ENCODE data around the gene PLPP4.

The PLPP4 gene

DNA sequence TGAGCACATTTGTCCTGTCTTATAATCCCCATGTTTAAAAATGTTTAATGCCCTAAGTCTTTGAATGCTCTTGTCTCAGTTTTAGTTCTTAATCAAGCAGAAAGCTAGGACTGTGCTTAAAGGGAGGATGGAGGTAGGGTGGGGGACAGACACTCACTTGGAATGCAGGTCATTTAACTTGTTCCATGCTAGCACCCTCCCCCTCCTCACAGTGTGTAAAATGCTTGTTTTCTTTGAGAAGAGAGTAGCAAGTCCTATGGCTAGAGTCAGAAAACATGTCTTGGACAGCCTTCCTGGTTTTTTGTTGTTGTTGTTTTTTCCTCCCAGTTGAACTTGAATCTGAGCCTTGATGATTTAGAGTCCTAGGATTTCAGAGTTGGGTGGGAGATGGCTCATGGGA lies 114.2 kb downstream of the PLPP4 start:
- no peak overlapping the region for H3K27ac ChIP-seq
- no peaks in the 10 kb centered on the region for H3K27me3 ChIP-seq
- H3K36me3 ChIP-seq: no peaks in the 10 kb centered on the region
- no peaks in the 10 kb centered on the region for H3K9me3 ChIP-seq
- H3K4me1 ChIP-seq (ENCODE audit: control insufficient read depth in 1 of 2, insufficient read depth in 1 of 2, low read depth in 1 of 2, low read length in 1 of 2): no peaks in the 10 kb centered on the region
- no peak overlapping the region for H3K4me3 ChIP-seq (ENCODE audit: low read depth in 1 of 2, low read length in 1 of 2)
- TF ChIP-seq, protein P1, sequence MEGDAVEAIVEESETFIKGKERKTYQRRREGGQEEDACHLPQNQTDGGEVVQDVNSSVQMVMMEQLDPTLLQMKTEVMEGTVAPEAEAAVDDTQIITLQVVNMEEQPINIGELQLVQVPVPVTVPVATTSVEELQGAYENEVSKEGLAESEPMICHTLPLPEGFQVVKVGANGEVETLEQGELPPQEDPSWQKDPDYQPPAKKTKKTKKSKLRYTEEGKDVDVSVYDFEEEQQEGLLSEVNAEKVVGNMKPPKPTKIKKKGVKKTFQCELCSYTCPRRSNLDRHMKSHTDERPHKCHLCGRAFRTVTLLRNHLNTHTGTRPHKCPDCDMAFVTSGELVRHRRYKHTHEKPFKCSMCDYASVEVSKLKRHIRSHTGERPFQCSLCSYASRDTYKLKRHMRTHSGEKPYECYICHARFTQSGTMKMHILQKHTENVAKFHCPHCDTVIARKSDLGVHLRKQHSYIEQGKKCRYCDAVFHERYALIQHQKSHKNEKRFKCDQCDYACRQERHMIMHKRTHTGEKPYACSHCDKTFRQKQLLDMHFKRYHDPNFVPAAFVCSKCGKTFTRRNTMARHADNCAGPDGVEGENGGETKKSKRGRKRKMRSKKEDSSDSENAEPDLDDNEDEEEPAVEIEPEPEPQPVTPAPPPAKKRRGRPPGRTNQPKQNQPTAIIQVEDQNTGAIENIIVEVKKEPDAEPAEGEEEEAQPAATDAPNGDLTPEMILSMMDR (IDR thresholded peaks at IDR 0.05): no peak

DNA sequence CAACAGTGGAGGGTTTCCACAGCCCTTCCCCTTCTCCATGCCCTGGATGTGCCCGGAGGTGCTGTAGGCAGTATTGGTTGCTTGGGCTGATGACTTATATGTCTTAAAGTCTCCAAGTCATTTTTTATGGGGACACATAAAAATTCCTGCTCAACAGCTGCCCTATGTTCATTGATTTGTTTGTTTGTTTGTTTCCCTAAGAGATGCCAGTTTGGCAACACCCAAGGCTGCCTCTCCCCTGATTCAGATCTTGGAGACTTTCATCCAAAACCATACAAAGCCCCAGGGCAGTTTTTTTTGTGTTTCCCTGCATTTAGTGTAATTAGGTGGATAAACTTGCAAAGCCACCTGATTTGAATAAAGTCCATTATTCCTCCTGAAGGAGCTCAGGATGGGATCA lies 115.3 kb downstream of the PLPP4 start:
- Histone ChIP-seq H3K36me3 (no peaks in the 10 kb centered on the region), H3K27me3 (no peaks in the 10 kb centered on the region), H3K4me3 (ENCODE audit: low read depth in 1 of 2, low read length in 1 of 2) (no peak overlapping the region), H3K4me1 (ENCODE audit: control insufficient read depth in 1 of 2, insufficient read depth in 1 of 2, low read depth in 1 of 2, low read length in 1 of 2) (no peaks in the 10 kb centered on the region), H3K9me3 (no peaks in the 10 kb centered on the region), H3K27ac (no peak overlapping the region)
- TF ChIP-seq, protein P1 (IDR thresholded peaks at IDR 0.05): no peak

- H3K4me1 ChIP-seq (ENCODE audit: control insufficient read depth in 1 of 2, insufficient read depth in 1 of 2, low read depth in 1 of 2, low read length in 1 of 2): no peaks in the 10 kb centered on the region
These were observed 116.3 kb downstream of the PLPP4 start for GRCh38 chr10:120573355-120573754.

GRCh38 chr10:120574981-120575380 lies 118.0 kb downstream of the PLPP4 start:
- no peaks in the 10 kb centered on the region for H3K4me1 ChIP-seq (ENCODE audit: control insufficient read depth in 1 of 2, insufficient read depth in 1 of 2, low read depth in 1 of 2, low read length in 1 of 2)
- H3K27me3 ChIP-seq: no peaks in the 10 kb centered on the region
- no peak overlapping the region for H3K4me3 ChIP-seq (ENCODE audit: low read depth in 1 of 2, low read length in 1 of 2)
- no peaks in the 10 kb centered on the region for H3K36me3 ChIP-seq
- H3K9me3 ChIP-seq: no peaks in the 10 kb centered on the region
- TF ChIP-seq, protein P1 (IDR thresholded peaks at IDR 0.05): no peak
- no peak overlapping the region for H3K27ac ChIP-seq

More at GRCh38 chr10:120573355-120573754, 116.3 kb downstream of the PLPP4 start:
- Histone ChIP-seq H3K36me3 (no peaks in the 10 kb centered on the region), H3K9me3 (no peaks in the 10 kb centered on the region), H3K4me3 (ENCODE audit: low read depth in 1 of 2, low read length in 1 of 2) (no peak overlapping the region), H3K27ac (no peak overlapping the region), H3K27me3 (no peaks in the 10 kb centered on the region)
- TF ChIP-seq, protein P1 (IDR thresholded peaks at IDR 0.05): no peak

GRCh38 chr10:120575411-120575810 lies 118.4 kb downstream of the PLPP4 start:
- no peaks in the 10 kb centered on the region for H3K9me3 ChIP-seq
- no peaks in the 10 kb centered on the region for H3K4me1 ChIP-seq (ENCODE audit: control insufficient read depth in 1 of 2, insufficient read depth in 1 of 2, low read depth in 1 of 2, low read length in 1 of 2)
- no peaks in the 10 kb centered on the region for H3K27me3 ChIP-seq
- TF ChIP-seq, protein P1 (IDR thresholded peaks at IDR 0.05): no peak
- no peak overlapping the region for H3K27ac ChIP-seq
- no peak overlapping the region for H3K4me3 ChIP-seq (ENCODE audit: low read depth in 1 of 2, low read length in 1 of 2)
- H3K36me3 ChIP-seq: no peaks in the 10 kb centered on the region

DNA sequence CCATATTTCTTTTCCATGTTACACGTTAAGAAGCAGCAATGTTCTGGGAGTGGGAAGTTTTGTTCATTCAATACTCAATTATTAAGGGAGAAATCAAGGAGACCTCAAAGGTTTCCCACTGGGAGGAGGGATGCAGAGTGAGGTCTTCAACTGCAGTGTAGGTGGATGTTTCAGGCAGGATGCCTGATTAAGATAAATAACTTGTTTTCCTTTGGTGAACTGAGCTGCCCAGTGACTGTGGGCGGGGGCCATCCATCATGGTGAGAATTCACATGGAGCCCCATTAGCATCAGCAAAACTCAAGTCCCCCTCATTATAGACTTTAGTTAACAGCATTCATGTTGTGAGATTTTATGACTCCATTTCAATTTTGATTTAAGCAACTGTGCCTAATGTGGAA lies 121.1 kb downstream of the PLPP4 start:
- Histone ChIP-seq H3K9me3 (no peaks in the 10 kb centered on the region), H3K36me3 (no peaks in the 10 kb centered on the region), H3K4me3 (ENCODE audit: low read depth in 1 of 2, low read length in 1 of 2) (no peak overlapping the region), H3K27ac (no peak overlapping the region), H3K27me3 (no peaks in the 10 kb centered on the region), H3K4me1 (ENCODE audit: control insufficient read depth in 1 of 2, insufficient read depth in 1 of 2, low read depth in 1 of 2, low read length in 1 of 2) (no peaks in the 10 kb centered on the region)
- TF ChIP-seq, protein P1 (IDR thresholded peaks at IDR 0.05): no peak
